ENCODE data around the gene SLAMF9. TPM values are rescaled to one million over a fixed set of nuclear protein-coding genes. Genes with fewer than 3 reads are reported as not detected.

SLAMF9 gene
- polyA plus RNA-seq (ENCODE audit: insufficient read length in 3 of 3): not detected

DNA sequence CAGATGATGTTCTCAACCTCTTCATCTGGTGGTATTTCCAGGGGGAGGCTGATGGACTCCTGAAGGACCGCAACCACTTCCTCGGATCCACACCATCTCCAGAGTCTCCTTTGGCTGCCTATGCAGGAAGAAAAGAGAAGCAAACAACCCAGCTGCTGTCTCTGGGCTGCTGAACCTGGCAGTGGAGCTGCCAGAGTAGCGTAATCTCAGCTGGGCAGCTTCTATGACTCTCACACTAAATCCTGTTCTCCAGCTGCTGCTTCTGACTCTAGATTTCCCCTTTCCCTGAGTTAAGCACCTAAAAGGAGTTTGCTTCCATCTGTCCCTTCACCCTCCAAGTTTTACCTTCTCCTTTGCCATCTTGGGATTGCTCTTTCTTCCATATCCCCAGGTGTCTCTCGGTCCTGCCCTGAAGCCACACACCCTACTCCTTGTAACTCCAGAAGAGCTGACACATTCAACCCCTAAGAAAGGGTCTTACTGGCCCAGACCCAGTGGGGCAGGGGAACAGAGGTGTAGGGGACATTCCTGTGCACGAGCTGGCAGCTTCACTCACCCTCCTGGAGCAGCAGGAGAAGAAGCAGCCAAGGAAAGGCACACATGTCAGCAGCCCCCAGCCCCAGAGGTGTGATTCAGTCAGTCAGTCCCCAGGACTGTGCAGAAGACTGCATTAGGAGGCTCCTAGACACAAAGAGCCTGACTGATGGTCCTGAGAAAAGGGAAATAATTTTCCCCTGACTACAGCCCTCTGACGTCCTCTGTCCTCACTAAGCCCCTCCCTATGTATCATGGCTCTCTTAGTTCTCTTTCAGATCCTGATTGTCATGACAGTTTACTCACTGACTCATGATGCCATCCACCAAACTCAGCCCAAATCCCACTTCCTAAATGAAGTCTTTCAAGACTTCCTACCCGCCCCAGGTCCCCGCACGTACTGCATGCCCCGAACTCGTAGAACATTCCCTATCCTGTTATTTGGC lies at the start of gene SLAMF9:
Gene SLAMF9, minus strand, starts transcription at position 702 of the 980 bp plus-strand sequence. Its CDS starts 100 bp downstream, at position 602.
- DNase-seq (ENCODE audit: low read depth in 3 of 3, low spot score in 2 of 3): no peak

- no peak for DNase-seq (ENCODE audit: low read depth in 3 of 3, low spot score in 2 of 3)
Measured at GRCh38 chr1:160001440-160001839, 47.4 kb upstream of the SLAMF9 start.

- DNase-seq (ENCODE audit: low read depth in 3 of 3, low spot score in 2 of 3): no peak
Measured at GRCh38 chr1:159999204-159999603, 45.2 kb upstream of the SLAMF9 start.

- no peak for DNase-seq (ENCODE audit: low read depth in 3 of 3, low spot score in 2 of 3)
Measured at GRCh38 chr1:159996653-159997052, 42.6 kb upstream of the SLAMF9 start.

- no peak for DNase-seq (ENCODE audit: low read depth in 3 of 3, low spot score in 2 of 3)
Measured at GRCh38 chr1:159994896-159995295, 40.9 kb upstream of the SLAMF9 start.

DNA sequence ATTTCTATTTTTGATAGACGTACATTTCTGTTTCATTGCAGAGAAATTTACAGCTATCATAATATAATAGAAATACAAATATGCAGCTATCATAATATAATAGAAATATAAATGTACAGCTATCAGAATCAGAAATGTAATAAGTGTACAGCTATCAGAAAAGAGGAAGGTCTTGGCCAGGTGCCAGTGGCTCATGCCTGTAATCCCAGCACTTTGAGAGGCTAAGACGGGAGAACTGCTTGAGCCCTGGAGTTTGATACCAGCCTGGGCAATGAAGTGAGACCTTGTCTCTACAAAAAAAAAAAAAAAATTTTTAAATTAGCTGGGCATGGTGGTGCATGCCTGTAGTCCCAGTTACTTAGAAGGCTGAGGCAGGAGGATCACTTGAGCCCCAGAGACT lies 39.9 kb upstream of the SLAMF9 start:
- DNase-seq (ENCODE audit: low read depth in 3 of 3, low spot score in 2 of 3): no peak

DNA sequence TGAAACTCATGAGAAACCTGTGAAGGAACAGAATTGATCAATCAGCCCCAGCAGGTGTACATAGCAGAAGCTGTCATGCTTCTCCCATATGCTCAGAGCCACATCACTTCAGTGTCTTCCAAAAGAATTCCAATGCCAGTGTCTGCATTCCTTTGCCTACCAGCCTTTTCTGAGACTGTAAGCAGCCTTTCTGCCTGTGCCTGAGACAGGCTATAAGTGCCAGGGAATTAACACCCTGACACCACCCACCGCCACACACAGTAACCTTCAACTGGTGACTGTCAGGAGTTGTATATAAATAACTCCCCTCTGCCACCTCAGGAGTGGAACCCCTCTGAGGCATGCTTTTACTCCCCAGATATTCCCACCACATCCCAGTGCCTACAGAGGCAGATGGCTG lies 38.1 kb upstream of the SLAMF9 start:
- DNase-seq (ENCODE audit: low read depth in 3 of 3, low spot score in 2 of 3): no peak

- no peak for DNase-seq (ENCODE audit: low read depth in 3 of 3, low spot score in 2 of 3)
Measured at GRCh38 chr1:159991513-159991912, 37.5 kb upstream of the SLAMF9 start.

DNA sequence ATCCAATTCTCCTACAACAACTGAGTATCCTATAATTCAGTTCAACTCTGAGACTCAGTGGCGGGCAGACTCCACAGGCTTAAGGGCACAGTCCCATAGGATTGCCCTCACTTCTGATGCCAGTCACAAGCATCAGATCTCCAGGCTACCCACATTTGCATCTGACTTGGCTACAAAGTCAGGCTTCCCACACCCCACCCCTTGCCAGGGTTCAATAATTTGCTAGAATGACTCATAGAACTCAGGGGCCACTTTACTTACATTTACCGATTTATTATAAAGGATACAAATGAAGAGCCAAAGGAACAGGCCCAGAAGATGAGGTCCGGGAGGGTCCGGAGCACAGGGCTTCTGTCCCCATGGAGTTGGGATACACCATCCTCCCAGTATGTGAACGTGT lies 36.0 kb upstream of the SLAMF9 start:
- no peak for DNase-seq (ENCODE audit: low read depth in 3 of 3, low spot score in 2 of 3)

DNA sequence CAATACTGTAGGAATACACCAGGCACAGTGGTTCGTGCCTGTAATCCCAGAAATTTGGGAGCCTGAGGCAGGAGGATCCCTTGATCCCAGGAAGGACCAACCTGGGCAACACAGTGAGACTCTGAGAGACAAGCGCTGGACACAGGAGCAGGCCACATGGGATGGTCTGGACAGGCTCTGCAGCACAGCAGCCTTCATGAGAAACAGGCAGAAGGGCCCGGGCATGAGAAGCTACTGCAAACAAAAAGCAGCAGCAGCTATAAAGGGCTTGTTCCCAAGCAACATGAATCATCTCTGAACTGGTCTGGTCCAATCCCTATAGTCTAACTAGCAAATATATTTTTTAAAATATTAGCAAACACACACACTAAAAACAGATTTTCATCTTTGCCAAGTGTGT lies 35.5 kb upstream of the SLAMF9 start:
- no peak for DNase-seq (ENCODE audit: low read depth in 3 of 3, low spot score in 2 of 3)

- DNase-seq (ENCODE audit: low read depth in 3 of 3, low spot score in 2 of 3): no peak
Measured at GRCh38 chr1:159988006-159988405, 34.0 kb upstream of the SLAMF9 start.

DNA sequence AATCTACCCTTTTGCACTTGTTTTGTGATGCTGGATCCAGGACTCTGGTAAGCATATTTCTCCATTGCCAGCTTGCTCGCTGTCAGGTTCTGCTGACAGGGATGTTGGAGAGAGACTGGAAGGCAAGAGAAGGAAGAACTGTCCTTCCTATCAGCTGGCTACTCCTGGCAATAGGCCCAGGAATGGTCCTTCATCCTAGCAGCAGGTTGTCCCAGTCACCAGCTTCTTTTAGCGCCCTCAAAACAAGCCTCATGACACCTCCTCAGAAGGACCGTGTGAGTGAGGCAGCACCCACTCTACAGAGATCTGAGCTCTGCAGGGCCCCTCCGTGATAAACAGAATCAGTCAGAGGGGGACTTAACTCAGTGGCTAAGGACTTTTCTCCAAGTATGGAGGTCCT lies 33.1 kb upstream of the SLAMF9 start:
- DNase-seq (ENCODE audit: low read depth in 3 of 3, low spot score in 2 of 3): no peak

DNA sequence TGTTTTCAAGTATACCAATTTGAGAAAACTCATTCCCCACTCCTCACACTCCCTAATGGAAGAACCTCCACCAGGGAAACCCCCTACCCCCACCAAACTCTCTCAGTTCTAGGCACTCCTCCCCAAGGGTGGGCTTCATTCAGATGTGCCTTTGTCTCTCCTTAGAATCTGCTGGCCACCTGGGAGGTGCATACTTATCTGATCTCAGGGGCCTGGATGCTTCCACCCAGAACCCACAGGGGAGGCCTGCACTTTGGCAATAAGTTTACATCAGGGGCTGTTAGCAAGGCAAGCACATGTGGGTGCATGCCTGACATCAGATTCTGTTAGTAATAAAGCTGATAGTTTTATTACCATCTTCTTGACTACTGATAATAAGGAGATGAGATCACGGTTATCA lies 32.5 kb upstream of the SLAMF9 start:
- DNase-seq (ENCODE audit: low read depth in 3 of 3, low spot score in 2 of 3): no peak

- DNase-seq (ENCODE audit: low read depth in 3 of 3, low spot score in 2 of 3): no peak
Measured at GRCh38 chr1:159986093-159986492, 32.1 kb upstream of the SLAMF9 start.

- DNase-seq (ENCODE audit: low read depth in 3 of 3, low spot score in 2 of 3): no peak
Measured at GRCh38 chr1:159985473-159985872, 31.4 kb upstream of the SLAMF9 start.

- no peak for DNase-seq (ENCODE audit: low read depth in 3 of 3, low spot score in 2 of 3)
Measured at GRCh38 chr1:159983681-159984080, 29.6 kb upstream of the SLAMF9 start.

- no peak for DNase-seq (ENCODE audit: low read depth in 3 of 3, low spot score in 2 of 3)
Measured at GRCh38 chr1:159982280-159982679, 28.2 kb upstream of the SLAMF9 start.

- no peak for DNase-seq (ENCODE audit: low read depth in 3 of 3, low spot score in 2 of 3)
Measured at GRCh38 chr1:159981351-159982055, 27.5 kb upstream of the SLAMF9 start.

DNA sequence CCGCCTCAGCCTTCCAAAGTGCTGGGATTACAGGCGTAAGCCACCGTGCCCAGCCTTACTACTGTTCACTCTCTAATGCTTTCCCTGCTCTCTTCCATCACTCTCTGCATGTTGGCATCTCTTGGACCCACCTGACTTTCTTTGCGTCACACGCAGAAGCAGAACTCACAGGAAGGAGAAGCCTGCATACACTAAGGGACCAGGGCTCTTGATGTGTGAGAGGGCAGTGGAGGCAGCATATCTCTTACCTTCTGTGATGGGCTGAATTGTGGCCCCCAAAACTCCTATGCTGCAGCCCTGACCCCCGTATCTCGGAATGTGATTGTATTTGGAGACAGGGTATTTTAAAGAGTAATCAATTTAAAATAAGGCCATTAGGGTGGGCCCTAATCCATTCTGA lies 26.7 kb upstream of the SLAMF9 start:
- no peak for DNase-seq (ENCODE audit: low read depth in 3 of 3, low spot score in 2 of 3)

GRCh38 chr1:159980076-159980475 lies 26.0 kb upstream of the SLAMF9 start:
- DNase-seq (ENCODE audit: low read depth in 3 of 3, low spot score in 2 of 3): no peak

GRCh38 chr1:159979257-159979656 lies 25.2 kb upstream of the SLAMF9 start:
- DNase-seq (ENCODE audit: low read depth in 3 of 3, low spot score in 2 of 3): no peak

- DNase-seq (ENCODE audit: low read depth in 3 of 3, low spot score in 2 of 3): no peak
Measured at GRCh38 chr1:159978107-159978398, 24.0 kb upstream of the SLAMF9 start.
